HCT116 (cell line): ENCODE measurements around the gene CD244. TPM values are rescaled to one million over a fixed set of nuclear protein-coding genes. Genes with fewer than 3 reads are reported as not detected.

Source experiments
- ATAC-seq: fragments of 200-7000 bp; cut with Tn5 transposase; 2 replicates; pipeline ENCODE4 v1.9.1; 2020; ENCODE audit warnings: mild to moderate bottlenecking, moderate library complexity
- BruUV-seq: library from RNA; stranded (reverse); fragments of 400-500 nt; replicated peaks from 2 replicates; lab custom pipeline; 2021; lab: Mats Ljungman, UMichigan
- CTCF ChIA-PET: fragments of 300-600 bp; sonication (Branson Sonifier 250); formaldehyde crosslinking; loops from one replicate; lab custom pipeline; 2021; ENCODE audit warnings: antibody characterized with exemption; lab: Charles Lee
- POLR2A ChIA-PET: fragments of 300-600, 350-600 bp; sonication (Branson Sonifier 250); formaldehyde crosslinking; loops from one replicate; lab custom pipeline; 2021; ENCODE audit warnings: antibody characterized with exemption; lab: Charles Lee
- RAD21 ChIA-PET, 2 experiments: fragments of 300-600 bp; sonication (Branson Sonifier 250); formaldehyde crosslinking; loops; one replicate each; lab custom pipeline; 2023; ENCODE audit warnings: low total read pairs in 2 of 2; ENCODE audit not compliant: uncharacterized antibody in 2 of 2, unreplicated experiment in 2 of 2, low non-redundant PET in 1 of 2; lab: Charles Lee
- DNase-seq: peaks from one replicate; pipeline ENCODE4 v3.0.0-alpha.2; 2010; ENCODE audit warnings: low read depth, low spot score
- H2AFZ ChIP-seq: fragments of 200-600 bp; shearing (Covaris generic), sonication (generic); 2 replicates; pipeline ENCODE4 v1.6.1; 2017; ENCODE audit warnings: low read depth, mixed run types, mixed read lengths, antibody characterized with exemption, low read length; ENCODE audit not compliant: poor library complexity, severe bottlenecking
- H3K27ac ChIP-seq: 2 replicates; pipeline ENCODE4 v1.5.1; 2012; ENCODE audit warnings: low read depth, low read length
- H3K27me3 ChIP-seq: fragments of 200-600 bp; sonication (generic); 2 replicates; pipeline ENCODE4 v1.6.1; 2016; ENCODE audit warnings: mixed run types, low read length, mixed read lengths; ENCODE audit not compliant: insufficient read depth
- H3K36me3 ChIP-seq, 2 experiments: fragments of 200-500 bp in 1 of 2; fragments of 200-600 bp in 1 of 2; sonication (Bioruptor generic) in 1 of 2; sonication (generic) in 1 of 2; 2 replicates each; pipeline versions ENCODE4 v1.5.1 to v1.6.1; 2014 to 2016; ENCODE audit warnings: low read length in 2 of 2, inconsistent platforms in 1 of 2, mixed read lengths in 1 of 2, mixed run types in 1 of 2; ENCODE audit not compliant: insufficient read depth in 2 of 2, control insufficient read depth in 1 of 2
- H3K4me1 ChIP-seq, 2 experiments: fragments of 200-600 bp in 1 of 2; sonication (generic) in 1 of 2; 2 replicates each; pipeline versions ENCODE4 v1.5.1 to v1.6.1; 2012 to 2017; ENCODE audit warnings: low read length in 2 of 2, inconsistent platforms in 1 of 2, mild to moderate bottlenecking in 1 of 2, mixed read lengths in 1 of 2, mixed run types in 1 of 2, moderate library complexity in 1 of 2; ENCODE audit not compliant: insufficient read depth in 2 of 2, control insufficient read depth in 1 of 2
- H3K4me2 ChIP-seq: fragments of 200-600 bp; sonication (generic); 2 replicates; pipeline ENCODE4 v1.6.1; 2017; ENCODE audit warnings: mixed run types, low read length, mixed read lengths
- H3K4me3 ChIP-seq, 2 experiments: fragments of 200-600 bp in 1 of 2; sonication (generic) in 1 of 2; replicated peaks in 1 of 2; 2 replicates each; pipeline ENCODE4 v1.5.1; 2011 to 2016; ENCODE audit warnings: low read length in 2 of 2, control low read depth in 1 of 2, low read depth in 1 of 2, mild to moderate bottlenecking in 1 of 2, mixed read lengths in 1 of 2, mixed run types in 1 of 2
- H3K79me2 ChIP-seq: fragments of 200-600 bp; sonication (generic); 2 replicates; pipeline ENCODE4 v1.6.1; 2017; ENCODE audit warnings: mild to moderate bottlenecking, mixed run types, low read length, moderate library complexity, mixed read lengths; ENCODE audit not compliant: insufficient read depth
- H3K9ac ChIP-seq: fragments of 200-600 bp; sonication (generic); 2 replicates; pipeline ENCODE4 v1.6.1; 2016; ENCODE audit warnings: low read length, mixed read lengths
- H3K9me2 ChIP-seq: fragments of 200-600 bp; sonication (generic), shearing (Covaris generic); 2 replicates; pipeline ENCODE4 v1.6.1; 2017; ENCODE audit warnings: mixed run types, mild to moderate bottlenecking, moderate library complexity; ENCODE audit not compliant: insufficient read depth
- H3K9me3 ChIP-seq, 2 experiments: fragments of 200-500 bp in 1 of 2; fragments of 200-600 bp in 1 of 2; sonication (Bioruptor generic) in 1 of 2; sonication (generic) in 1 of 2; 2 replicates each; pipeline ENCODE4 v1.6.1; 2014 to 2017; ENCODE audit warnings: low read length in 2 of 2, mixed read lengths in 2 of 2, inconsistent platforms in 1 of 2, low read depth in 1 of 2, mild to moderate bottlenecking in 1 of 2, mixed run types in 1 of 2, moderate library complexity in 1 of 2; ENCODE audit not compliant: control insufficient read depth in 1 of 2, insufficient read depth in 1 of 2
- H4K20me1 ChIP-seq: fragments of 200-600 bp; sonication (generic), shearing (Covaris generic); 2 replicates; pipeline ENCODE4 v1.6.1; 2017; ENCODE audit warnings: mixed run types, mild to moderate bottlenecking, moderate library complexity; ENCODE audit not compliant: insufficient read depth
- CEBPB ChIP-seq: IDR thresholded peaks from 2 replicates; pipeline ENCODE4 v1.6.1; 2012; ENCODE audit warnings: low read depth
- EZH2phosphoT487 ChIP-seq: fragments of 200-600 bp; IDR thresholded peaks from 2 replicates; pipeline ENCODE4 v1.6.1; 2018; ENCODE audit warnings: antibody characterized with exemption, borderline replicate concordance
- FOSL1 ChIP-seq: IDR thresholded peaks from 2 replicates; pipeline ENCODE4 v1.6.1; 2012; ENCODE audit warnings: low read depth
- POLR2AphosphoS5 ChIP-seq: IDR thresholded peaks from 2 replicates; pipeline ENCODE4 v1.6.1; 2011; ENCODE audit warnings: mild to moderate bottlenecking, low read depth, low read length, moderate library complexity
- RAD21 ChIP-seq: IDR thresholded peaks from 2 replicates; pipeline ENCODE4 v1.6.1; 2012; ENCODE audit warnings: low read depth, mild to moderate bottlenecking
- SRF ChIP-seq: IDR thresholded peaks from 2 replicates; pipeline ENCODE4 v1.6.1; 2012; ENCODE audit warnings: low read depth
- TCF7L2 ChIP-seq: IDR thresholded peaks from 2 replicates; pipeline ENCODE4 v1.7.0; 2011; ENCODE audit warnings: borderline replicate concordance, inconsistent platforms; ENCODE audit not compliant: insufficient read depth, insufficient read length; ENCODE audit errors: extremely low read depth
- ZBTB33 ChIP-seq: IDR thresholded peaks from 2 replicates; pipeline ENCODE4 v1.6.1; 2011; ENCODE audit warnings: mild to moderate bottlenecking, low read length, moderate library complexity; ENCODE audit not compliant: insufficient replicate concordance; ENCODE audit errors: extremely low read depth
- ZFX ChIP-seq: fragments of 450-650 bp; IDR thresholded peaks from 2 replicates; pipeline ENCODE4 v1.6.1; 2017
- ZNF274 ChIP-seq: fragments of 200-500 bp; sonication (Bioruptor generic); IDR thresholded peaks from 2 replicates; pipeline ENCODE4 v1.6.1; 2014; ENCODE audit warnings: mild to moderate bottlenecking, low read depth, low read length, inconsistent platforms
- intact Hi-C: fragments of 100-400 bp; cut with micrococcal nuclease; formaldehyde crosslinking; loops from 2 replicates; pipeline ENCODE4 v1.10.0; 2022
- total RNA-seq: library from RNA; stranded (reverse); gene quantifications from one replicate; pipeline ENCODE4 v1.2.1, GENCODE V29; 2021; ENCODE audit not compliant: unreplicated experiment

Gene CD244
- total RNA-seq, 1 experiment from 2014 or later: not detected

- Histone ChIP-seq H3K9me2 (no peaks in the 10 kb centered on the region), H3K4me3 (no peak overlapping the region), H4K20me1 (no peaks in the 10 kb centered on the region), H3K79me2 (no peaks in the 10 kb centered on the region), H3K9ac (no peak overlapping the region), H3K4me1 (no peaks in the 10 kb centered on the region), H3K9me3 (no peaks in the 10 kb centered on the region), H3K36me3 (no peaks in the 10 kb centered on the region), H2AFZ (no peak overlapping the region), H3K4me2 (no peak overlapping the region), H3K27ac (no peak overlapping the region), H3K27me3 (no peaks in the 10 kb centered on the region)
- TF ChIP-seq ZNF274: no peak
- TF ChIP-seq ZBTB33: no peak
- no peak for TF ChIP-seq TCF7L2
- no peak for TF ChIP-seq POLR2AphosphoS5
- TF ChIP-seq CEBPB: no peak
- TF ChIP-seq ZFX: no peak
- TF ChIP-seq RAD21: no peak
- TF ChIP-seq SRF: no peak
- no peak for TF ChIP-seq EZH2phosphoT487
- no peak for TF ChIP-seq FOSL1
- ChIA-PET CTCF (no interaction called here), RAD21 (no interaction called here), POLR2A (no interaction called here)
- no peak for ATAC-seq
- BruUV-seq: no TSS peak
- DNase-seq: no peak
- intact Hi-C loops: no loop called here
Measured at GRCh38 chr1:160866001-160866694, 3.5 kb upstream of the CD244 start.
